Measurements from ENCODE around the gene POMT2. TPM values are rescaled to one million over a fixed set of nuclear protein-coding genes. Genes with fewer than 3 reads are reported as not detected.
"Not testable (repeated sequence)": the region's sequence is repeated elsewhere in the genome, so short reads cannot be mapped to it uniquely, and the experiment has no call there.

Gene POMT2
- total RNA-seq, 2 donors from 2014 or later: 16.1 to 33.1 TPM

- Mint-ChIP-seq H3K36me3 (peaks cover 4% of the 10 kb centered on the region), H3K4me1 (ENCODE audit: low read depth in 2 of 2) (no peaks in the 10 kb centered on the region), H3K27me3 (no peaks in the 10 kb centered on the region), H3K4me3 (no peak overlapping the region), H3K9me3 (no peaks in the 10 kb centered on the region), H3K27ac (peak overlapping the region in 1 of 2 donors; percentile 20)
- ATAC-seq (no peak), DNase-seq (ENCODE audit: low spot score) (no peak)
These were observed 17.6 kb upstream of the POMT2 start for GRCh38 chr14:77338302-77338701.

DNA sequence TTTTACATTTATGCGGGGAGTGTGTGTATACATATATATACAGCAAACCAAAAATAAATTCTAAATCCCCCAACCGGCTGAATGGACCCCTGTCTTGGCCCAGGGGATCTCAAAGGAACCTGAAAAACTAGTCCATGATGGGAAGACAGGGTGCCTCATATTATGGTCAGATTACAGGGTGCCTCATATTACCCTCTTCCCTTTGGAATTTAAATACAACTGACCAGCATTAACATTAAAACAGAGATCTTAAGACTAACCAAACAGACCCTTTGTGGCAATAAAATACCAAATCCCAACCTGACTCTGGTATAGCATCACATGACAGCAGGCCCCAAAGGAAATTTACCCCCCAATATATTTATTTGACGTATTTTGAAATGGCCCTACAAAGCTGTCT lies 17.2 kb upstream of the POMT2 start:
- no peak overlapping the region for H3K27ac Mint-ChIP-seq
- peaks cover 4% of the 10 kb centered on the region for H3K36me3 Mint-ChIP-seq
- no peak for DNase-seq (ENCODE audit: low spot score)
- H3K4me1 Mint-ChIP-seq (ENCODE audit: low read depth in 2 of 2): no peaks in the 10 kb centered on the region
- H3K4me3 Mint-ChIP-seq: no peak overlapping the region
- no peaks in the 10 kb centered on the region for H3K27me3 Mint-ChIP-seq
- no peak for ATAC-seq
- H3K9me3 Mint-ChIP-seq: no peaks in the 10 kb centered on the region

DNA sequence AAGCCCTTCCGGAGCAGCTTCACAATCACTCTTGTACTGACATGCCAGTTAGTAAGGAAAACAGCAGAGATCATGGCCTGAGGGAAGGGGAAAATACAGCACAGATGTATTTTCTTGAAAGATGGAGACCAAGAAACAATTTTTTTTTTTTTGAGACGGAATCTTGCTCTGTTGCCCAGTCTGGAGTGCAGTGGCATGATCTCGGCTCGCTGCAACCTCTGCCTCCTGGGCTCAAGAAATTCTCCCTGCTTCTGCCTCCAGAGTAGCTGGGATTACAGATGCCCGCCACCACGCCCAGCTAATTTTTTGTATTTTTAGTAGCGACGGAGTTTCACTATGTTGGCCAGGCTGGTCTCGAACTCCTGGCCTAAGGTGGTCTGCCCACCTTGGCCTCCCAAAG lies 16.6 kb upstream of the POMT2 start:
- H3K36me3 Mint-ChIP-seq; DNase-seq (ENCODE audit: low spot score); H3K27me3 Mint-ChIP-seq; H3K27ac Mint-ChIP-seq; H3K4me1 Mint-ChIP-seq (ENCODE audit: low read depth in 2 of 2); H3K4me3 Mint-ChIP-seq; ATAC-seq; H3K9me3 Mint-ChIP-seq: not testable (repeated sequence)

DNA sequence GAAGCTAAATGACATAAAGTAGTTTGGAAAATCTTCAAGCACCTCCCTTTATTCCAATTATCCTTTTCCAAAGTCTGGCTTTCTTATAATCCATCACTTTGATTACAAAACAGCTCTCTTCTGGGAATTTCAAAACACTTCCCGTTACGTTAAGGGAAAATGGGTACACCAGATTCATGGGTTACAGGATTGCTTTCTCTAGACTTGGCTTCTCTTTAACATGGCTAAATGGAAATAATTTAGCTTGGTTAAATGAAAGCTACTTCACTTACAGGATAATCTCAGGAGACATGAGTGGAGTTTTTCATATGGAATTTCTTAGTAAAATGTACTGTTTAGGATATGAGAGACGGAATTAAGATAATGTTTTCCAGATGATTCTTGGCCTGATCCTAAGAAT lies 14.9 kb upstream of the POMT2 start:
- DNase-seq (ENCODE audit: low spot score) (no peak), ATAC-seq (no peak)
- no peaks in the 10 kb centered on the region for H3K9me3 Mint-ChIP-seq
- no peaks in the 10 kb centered on the region for H3K4me1 Mint-ChIP-seq (ENCODE audit: low read depth in 2 of 2)
- no peaks in the 10 kb centered on the region for H3K27me3 Mint-ChIP-seq
- no peak overlapping the region for H3K27ac Mint-ChIP-seq
- H3K36me3 Mint-ChIP-seq: peaks cover 4% of the 10 kb centered on the region
- no peak overlapping the region for H3K4me3 Mint-ChIP-seq

DNA sequence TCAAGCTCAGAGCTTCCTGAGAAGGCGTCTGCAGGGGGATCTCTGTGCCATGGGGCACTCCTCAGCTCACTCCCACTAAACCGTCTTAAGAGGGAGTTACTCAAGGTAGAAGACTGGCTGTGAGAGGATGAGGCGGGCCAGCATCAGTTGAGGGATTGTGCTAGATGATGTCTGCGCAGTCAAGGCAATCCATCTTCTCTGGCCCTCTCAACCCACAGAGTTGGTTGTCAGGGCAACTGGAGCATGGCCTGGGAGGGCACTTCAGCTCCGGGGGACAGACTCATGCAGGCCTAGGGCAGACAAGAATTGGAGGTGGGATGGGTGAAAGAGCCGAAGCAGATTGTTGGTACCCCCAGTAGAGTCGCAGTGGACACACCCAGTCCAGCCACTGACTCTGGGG lies 9.2 kb upstream of the POMT2 start:
- H3K36me3 Mint-ChIP-seq: no peaks in the 10 kb centered on the region

DNA sequence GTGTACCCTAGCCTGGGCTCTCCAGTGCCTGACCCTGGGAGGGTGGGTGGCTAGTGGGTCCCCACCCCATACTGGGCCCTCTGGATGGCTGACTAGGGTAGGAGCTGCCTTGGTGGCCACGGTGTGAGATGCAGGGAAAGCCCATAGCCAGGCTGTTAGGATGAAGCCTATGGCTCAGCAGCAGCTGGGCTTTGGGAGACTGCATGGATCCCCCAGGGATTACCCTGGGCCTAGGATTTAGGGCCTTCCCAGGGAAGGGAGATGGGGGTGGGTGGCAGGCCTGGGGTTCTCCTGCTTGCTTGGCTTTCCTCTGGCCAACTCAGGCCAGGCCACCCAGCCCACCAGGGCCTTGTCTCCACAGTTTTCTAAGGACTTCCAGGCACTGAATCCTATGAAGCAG lies 6.4 kb upstream of the POMT2 start:
- no peaks in the 10 kb centered on the region for H3K9me3 Mint-ChIP-seq
- H3K36me3 Mint-ChIP-seq: no peaks in the 10 kb centered on the region
- no peak overlapping the region for H3K27ac Mint-ChIP-seq
- no peak overlapping the region for H3K4me3 Mint-ChIP-seq
- ATAC-seq (peak in 1 of 2 donors; percentile 17), DNase-seq (ENCODE audit: low spot score) (no peak)
- H3K4me1 Mint-ChIP-seq (ENCODE audit: low read depth in 2 of 2): peaks cover 3 to 7% of the 10 kb centered on the region in 2 donors
- no peaks in the 10 kb centered on the region for H3K27me3 Mint-ChIP-seq

More for the DNA sequence above, 9.2 kb upstream of the POMT2 start:
- ATAC-seq: no peak
- Mint-ChIP-seq H3K4me1 (ENCODE audit: low read depth in 2 of 2) (no peaks in the 10 kb centered on the region), H3K4me3 (no peak overlapping the region), H3K27me3 (no peaks in the 10 kb centered on the region), H3K27ac (no peak overlapping the region), H3K9me3 (no peaks in the 10 kb centered on the region)
- no peak for DNase-seq (ENCODE audit: low spot score)

- DNase-seq (ENCODE audit: low spot score): no peak
- Mint-ChIP-seq H3K27ac (no peak overlapping the region), H3K27me3 (no peaks in the 10 kb centered on the region), H3K9me3 (no peaks in the 10 kb centered on the region), H3K36me3 (no peaks in the 10 kb centered on the region), H3K4me1 (ENCODE audit: low read depth in 2 of 2) (peaks cover 7 to 11% of the 10 kb centered on the region in 2 donors), H3K4me3 (no peak overlapping the region)
- no peak for ATAC-seq
These were observed 5.0 kb upstream of the POMT2 start for GRCh38 chr14:77325746-77326094.

- no peaks in the 10 kb centered on the region for H3K27me3 Mint-ChIP-seq
- H3K4me1 Mint-ChIP-seq (ENCODE audit: low read depth in 2 of 2): peaks cover 10 to 12% of the 10 kb centered on the region in 2 donors
- H3K36me3 Mint-ChIP-seq: no peaks in the 10 kb centered on the region
- H3K9me3 Mint-ChIP-seq: no peaks in the 10 kb centered on the region
- H3K4me3 Mint-ChIP-seq: no peak overlapping the region
- no peak overlapping the region for H3K27ac Mint-ChIP-seq
- no peak for DNase-seq (ENCODE audit: low spot score)
- no peak for ATAC-seq
These were observed 4.4 kb upstream of the POMT2 start for GRCh38 chr14:77324816-77325745.

GRCh38 chr14:77324289-77324688 lies 3.6 kb upstream of the POMT2 start:
- peaks cover 12 to 17% of the 10 kb centered on the region in 2 donors for H3K4me1 Mint-ChIP-seq (ENCODE audit: low read depth in 2 of 2)
- H3K36me3 Mint-ChIP-seq: no peaks in the 10 kb centered on the region
- no peaks in the 10 kb centered on the region for H3K27me3 Mint-ChIP-seq
- no peak for ATAC-seq
- no peaks in the 10 kb centered on the region for H3K9me3 Mint-ChIP-seq
- DNase-seq (ENCODE audit: low spot score): no peak
- H3K27ac Mint-ChIP-seq: no peak overlapping the region
- H3K4me3 Mint-ChIP-seq: no peak overlapping the region

DNA sequence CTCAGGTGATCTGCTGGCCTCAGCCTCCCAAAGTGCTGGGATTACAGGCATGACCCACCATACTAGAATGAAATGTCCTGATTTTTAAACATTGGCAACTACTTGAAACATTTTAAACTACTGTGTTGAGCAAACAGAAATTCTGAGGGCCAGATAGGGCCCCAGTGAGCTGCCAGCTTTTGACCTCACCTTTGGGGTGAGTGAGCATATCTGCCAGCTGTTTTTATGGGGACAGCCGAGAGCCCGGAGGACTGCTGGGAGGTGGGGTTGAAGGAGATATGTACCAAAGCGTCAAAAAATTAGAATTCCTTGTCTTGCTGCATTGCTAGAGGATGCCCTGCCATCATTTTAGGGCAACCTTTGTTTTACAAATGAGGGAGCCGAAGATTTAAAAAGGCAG lies 2.9 kb upstream of the POMT2 start:
- peaks cover 12 to 17% of the 10 kb centered on the region in 2 donors for H3K4me1 Mint-ChIP-seq (ENCODE audit: low read depth in 2 of 2)
- DNase-seq (ENCODE audit: low spot score) (no peak), ATAC-seq (no peak)
- H3K9me3 Mint-ChIP-seq: no peaks in the 10 kb centered on the region
- H3K27ac Mint-ChIP-seq: no peak overlapping the region
- H3K27me3 Mint-ChIP-seq: no peaks in the 10 kb centered on the region
- no peaks in the 10 kb centered on the region for H3K36me3 Mint-ChIP-seq
- no peak overlapping the region for H3K4me3 Mint-ChIP-seq

- Mint-ChIP-seq H3K36me3 (no peaks in the 10 kb centered on the region), H3K27ac (peak overlapping the region in 1 of 2 donors; percentile 97), H3K4me3 (no peak overlapping the region), H3K27me3 (no peaks in the 10 kb centered on the region), H3K9me3 (no peaks in the 10 kb centered on the region), H3K4me1 (ENCODE audit: low read depth in 2 of 2) (peaks cover 12 to 17% of the 10 kb centered on the region in 2 donors)
- DNase-seq (ENCODE audit: low spot score): no peak
- ATAC-seq: no peak
These were observed 2.3 kb upstream of the POMT2 start for GRCh38 chr14:77322951-77323350.

DNA sequence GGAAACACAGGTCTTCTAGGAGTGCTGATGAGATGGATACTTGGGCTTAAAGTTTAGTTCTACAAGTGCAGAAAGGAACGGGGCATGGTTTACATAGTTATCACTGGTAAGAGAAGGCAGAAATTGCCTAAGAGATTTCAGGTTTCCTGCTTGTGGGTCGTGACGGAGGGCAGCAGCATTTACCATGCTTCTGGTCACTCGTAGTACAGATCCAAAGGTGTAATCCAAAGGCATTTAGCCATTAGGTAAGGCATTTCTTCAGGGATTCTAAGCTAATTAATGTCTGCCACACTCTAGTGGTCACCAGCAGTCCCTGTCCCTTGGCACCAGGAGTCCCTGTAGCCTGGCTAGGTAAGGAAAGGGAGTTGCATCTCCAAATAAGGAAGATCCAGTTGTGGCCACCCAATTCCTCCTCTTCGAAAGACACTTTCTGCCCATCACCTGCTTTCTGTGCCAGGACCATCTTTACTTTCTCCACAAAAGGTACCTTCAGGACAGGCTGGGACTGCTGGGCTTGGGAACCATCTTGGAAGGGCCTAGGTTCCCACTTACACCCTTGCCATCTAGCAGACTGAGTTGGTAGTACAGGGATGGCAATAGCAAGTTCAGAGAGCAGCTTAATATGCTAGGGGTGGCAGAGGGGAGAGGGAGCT lies 1.7 kb upstream of the POMT2 start:
- Mint-ChIP-seq H3K4me3 (peak overlapping the region; percentile 90), H3K27me3 (no peaks in the 10 kb centered on the region), H3K4me1 (ENCODE audit: low read depth in 2 of 2) (peaks cover 12 to 17% of the 10 kb centered on the region in 2 donors), H3K27ac (peak overlapping the region; percentile 93 to 97), H3K9me3 (no peaks in the 10 kb centered on the region), H3K36me3 (no peaks in the 10 kb centered on the region)
- no peak for DNase-seq (ENCODE audit: low spot score)
- ATAC-seq: no peak

DNA sequence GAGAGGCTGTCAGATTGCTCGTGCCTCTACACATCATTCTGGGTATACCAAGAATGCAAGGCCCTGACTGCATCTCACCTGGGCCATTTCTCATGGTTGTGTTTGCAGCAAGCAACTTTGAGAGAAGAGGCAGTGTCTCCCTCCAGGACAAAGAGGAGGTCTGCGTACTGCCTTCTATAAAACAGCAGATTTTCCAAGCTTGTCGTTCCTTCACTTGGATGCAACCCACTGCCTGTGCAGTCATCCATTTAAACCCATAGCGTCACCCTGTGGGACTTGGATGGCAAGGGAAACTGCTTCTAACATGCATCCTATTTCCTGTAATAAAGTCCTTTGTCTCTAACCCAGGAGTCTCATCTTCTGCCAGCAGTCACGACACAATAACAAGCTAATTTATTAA lies 1.3 kb downstream of the POMT2 start:
- H3K36me3 Mint-ChIP-seq: no peaks in the 10 kb centered on the region
- H3K9me3 Mint-ChIP-seq: no peaks in the 10 kb centered on the region
- H3K4me1 Mint-ChIP-seq (ENCODE audit: low read depth in 2 of 2): peaks cover 12 to 17% of the 10 kb centered on the region in 2 donors
- no peak for ATAC-seq
- H3K27me3 Mint-ChIP-seq: no peaks in the 10 kb centered on the region
- H3K4me3 Mint-ChIP-seq: no peak overlapping the region
- H3K27ac Mint-ChIP-seq: no peak overlapping the region
- no peak for DNase-seq (ENCODE audit: low spot score)

DNA sequence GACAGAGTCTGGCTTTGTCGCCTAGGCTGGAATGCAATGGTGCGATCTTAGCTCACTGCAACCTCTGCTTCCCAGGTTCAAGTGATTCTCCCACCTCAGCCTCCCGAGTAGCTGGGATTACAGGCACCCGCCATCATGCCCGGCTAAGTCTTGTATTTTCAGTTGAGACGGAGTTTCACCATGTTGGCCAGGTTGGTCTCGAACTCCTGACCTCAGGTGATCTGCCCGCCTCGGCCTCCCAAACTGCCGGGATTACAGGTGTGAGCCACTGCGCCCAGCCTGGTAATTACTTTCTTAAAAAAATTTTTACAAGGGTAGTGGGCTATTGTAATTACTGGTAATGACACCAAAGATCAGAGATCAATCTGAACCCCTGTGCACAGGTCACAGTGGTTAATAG lies 1.9 kb downstream of the POMT2 start:
- H3K36me3 Mint-ChIP-seq; H3K27me3 Mint-ChIP-seq; H3K9me3 Mint-ChIP-seq; DNase-seq (ENCODE audit: low spot score); H3K4me3 Mint-ChIP-seq; ATAC-seq; H3K27ac Mint-ChIP-seq: not testable (repeated sequence)
- peaks cover 12 to 17% of the 10 kb centered on the region in 2 donors for H3K4me1 Mint-ChIP-seq (ENCODE audit: low read depth in 2 of 2)
